Activated T-cell treated with anti-CD3 and anti-CD28 coated beads for 1 hour (primary cell): Measurements from ENCODE around the gene KDM4C.
"Not testable (repeated sequence)": the region's sequence is repeated elsewhere in the genome, so short reads cannot be mapped to it uniquely, and the experiment has no call there.

Source experiments
- DNase-seq: peaks from one replicate; pipeline ENCODE4 v3.0.0-alpha.2; 2020; ENCODE audit warnings: low read depth

KDM4C gene

GRCh38 chr9:6806318-6806717 is 48.5 kb downstream of the KDM4C start:
- DNase-seq, result not testable (repeated sequence)

GRCh38 chr9:6807669-6808068 is 49.9 kb downstream of the KDM4C start:
- not testable (repeated sequence) for DNase-seq

- DNase-seq, result no peak
These were observed 53.7 kb downstream of the KDM4C start for GRCh38 chr9:6811436-6811835.

GRCh38 chr9:6816581-6816980 is 58.8 kb downstream of the KDM4C start:
- no peak for DNase-seq

GRCh38 chr9:6818292-6818922 is 60.6 kb downstream of the KDM4C start:
- no peak for DNase-seq

GRCh38 chr9:6819112-6819511 is 61.3 kb downstream of the KDM4C start:
- DNase-seq, result no peak

GRCh38 chr9:6819529-6819928 is 61.8 kb downstream of the KDM4C start:
- no peak for DNase-seq

- DNase-seq, result no peak
These were observed 64.9 kb downstream of the KDM4C start for GRCh38 chr9:6822696-6823095.

GRCh38 chr9:6827439-6828145 is 69.8 kb downstream of the KDM4C start:
- no peak for DNase-seq

- no peak for DNase-seq
These were observed 71.3 kb downstream of the KDM4C start for GRCh38 chr9:6829027-6829426.

GRCh38 chr9:6829536-6829935 is 71.8 kb downstream of the KDM4C start:
- no peak for DNase-seq

- no peak for DNase-seq
These were observed 75.9 kb downstream of the KDM4C start for GRCh38 chr9:6833518-6834192.

GRCh38 chr9:6834306-6834705 is 76.5 kb downstream of the KDM4C start:
- DNase-seq, result no peak

GRCh38 chr9:6838158-6838557 is 80.4 kb downstream of the KDM4C start:
- no peak for DNase-seq

GRCh38 chr9:6842584-6842947 is 84.8 kb downstream of the KDM4C start:
- no peak for DNase-seq

GRCh38 chr9:6843742-6844141 is 86.0 kb downstream of the KDM4C start:
- no peak for DNase-seq

GRCh38 chr9:6844267-6844666 is 86.5 kb downstream of the KDM4C start:
- DNase-seq, result no peak

GRCh38 chr9:6845128-6845826 is 87.5 kb downstream of the KDM4C start:
- DNase-seq, result no peak

- DNase-seq, result no peak
These were observed 88.1 kb downstream of the KDM4C start for GRCh38 chr9:6845880-6846279.

GRCh38 chr9:6852243-6852963 is 94.6 kb downstream of the KDM4C start:
- DNase-seq, result no peak

- no peak for DNase-seq
These were observed 98.1 kb downstream of the KDM4C start for GRCh38 chr9:6855860-6856259.

GRCh38 chr9:6864102-6864501 is 106.3 kb downstream of the KDM4C start:
- DNase-seq, result no peak
